MCF 10A (cell line): Measurements from ENCODE around the gene MAP4K2. TPM values are rescaled to one million over a fixed set of nuclear protein-coding genes. Genes with fewer than 3 reads are reported as not detected.

Experiments used
- BruUV-seq: library from RNA; stranded (reverse); fragments of 400-500 nt; replicated peaks from 2 replicates; lab custom pipeline; 2021; lab: Mats Ljungman, UMichigan
- CTCF ChIA-PET: fragments of 300-600 bp; sonication (Branson Sonifier 250); formaldehyde crosslinking; extraction: SDS; loops from one replicate; lab custom pipeline; 2021; ENCODE audit warnings: antibody characterized with exemption, inconsistent platforms; lab: Yijun Ruan, JAX
- POLR2A ChIA-PET: fragments of 300-600, 350-650 bp; sonication (Branson Sonifier 250); formaldehyde crosslinking; extraction: SDS; loops from one replicate; lab custom pipeline; 2020; ENCODE audit warnings: antibody characterized with exemption, inconsistent platforms; lab: Yijun Ruan, JAX
- DNase-seq: peaks from one replicate; pipeline ENCODE4 v3.0.0-alpha.2; 2018; ENCODE audit not compliant: unreplicated experiment
- H3K27ac Mint-ChIP-seq: one replicate; pipeline ENCODE4 v1.8.0; 2022; ENCODE audit warnings: mild to moderate bottlenecking, low read depth, mixed read lengths; ENCODE audit not compliant: unreplicated experiment
- H3K27me3 Mint-ChIP-seq: one replicate; pipeline ENCODE4 v1.8.0; 2022; ENCODE audit warnings: mixed read lengths; ENCODE audit not compliant: insufficient read depth, unreplicated experiment
- H3K36me3 Mint-ChIP-seq: one replicate; pipeline ENCODE4 v1.8.0; 2022; ENCODE audit warnings: mild to moderate bottlenecking, moderate library complexity, mixed read lengths; ENCODE audit not compliant: insufficient read depth, unreplicated experiment
- H3K4me1 Mint-ChIP-seq: one replicate; pipeline ENCODE4 v1.8.0; 2022; ENCODE audit warnings: mixed read lengths; ENCODE audit not compliant: insufficient read depth, unreplicated experiment
- H3K4me3 Mint-ChIP-seq: one replicate; pipeline ENCODE4 v1.8.0; 2022; ENCODE audit warnings: mild to moderate bottlenecking, moderate library complexity, mixed read lengths; ENCODE audit not compliant: unreplicated experiment
- H3K9me3 Mint-ChIP-seq: one replicate; pipeline ENCODE4 v1.8.0; 2022; ENCODE audit warnings: mixed read lengths; ENCODE audit not compliant: unreplicated experiment
- CTCF ChIP-seq: fragments of 200-600 bp; IDR thresholded peaks from one replicate; pipeline ENCODE4 v1.8.0; 2022; ENCODE audit warnings: antibody characterized with exemption, mild to moderate bottlenecking; ENCODE audit not compliant: unreplicated experiment
- intact Hi-C: fragments of 100-400 bp; cut with micrococcal nuclease; formaldehyde crosslinking; loops from 2 replicates; pipeline ENCODE4 v1.14.1; 2022
- total RNA-seq: library from RNA; stranded (reverse); gene quantifications from 2 replicates; pipeline ENCODE4 v1.2.3, GENCODE V29; 2022

The MAP4K2 gene
- total RNA-seq, 1 experiment from 2014 or later: 6.8 TPM

DNA sequence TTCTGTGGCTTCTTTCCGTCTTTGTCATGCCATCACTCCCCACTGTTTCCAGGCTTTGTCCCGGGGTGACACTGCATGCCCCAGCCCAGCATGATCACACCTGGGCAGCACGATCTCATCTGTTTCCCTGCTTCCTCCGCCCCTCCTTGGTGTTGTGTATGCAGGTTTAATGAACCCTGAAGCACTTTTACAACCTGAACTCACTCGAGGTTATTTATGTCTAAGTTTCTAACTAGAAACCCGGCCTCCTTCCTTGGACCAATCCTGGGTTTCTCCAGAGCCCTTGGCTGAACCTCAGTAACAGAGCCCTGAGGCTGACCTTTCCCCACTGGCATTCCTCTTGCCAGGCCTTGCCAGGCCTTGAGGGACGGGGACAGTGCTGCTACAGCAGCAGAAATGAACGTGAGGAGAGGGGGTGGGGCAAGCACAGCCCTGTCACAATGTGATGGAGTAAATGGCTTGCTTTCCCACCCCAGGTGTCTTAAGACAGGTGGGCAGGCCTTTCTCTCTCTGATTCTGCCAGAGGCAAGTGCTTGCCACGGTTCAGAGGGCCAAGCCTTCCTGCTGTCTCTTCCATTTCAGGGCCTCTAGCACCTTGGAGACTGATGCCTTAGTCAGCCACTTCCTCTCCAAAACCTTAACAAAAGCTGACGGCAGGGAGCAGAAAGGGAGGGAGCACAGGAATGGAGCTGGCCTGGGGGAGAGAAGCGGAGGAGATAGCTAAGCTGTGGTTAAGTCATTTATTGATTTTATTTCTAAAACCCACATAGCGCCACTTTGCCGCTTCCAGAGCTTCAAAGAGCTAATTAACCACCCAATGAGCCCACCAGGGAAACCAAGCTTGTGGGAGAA, 40.1 kb downstream of the MAP4K2 start:
- Mint-ChIP-seq H3K27me3 (no peaks in the 10 kb centered on the region), H3K27ac (no peak overlapping the region), H3K4me1 (no peaks in the 10 kb centered on the region), H3K9me3 (no peaks in the 10 kb centered on the region), H3K36me3 (peaks cover 59% of the 10 kb centered on the region), H3K4me3 (no peak overlapping the region)
- ChIA-PET CTCF (interaction anchor here (0.7 kb wide), 3 partner anchors 21 to 327 kb away, joined by 3 read pairs; no protein-coding TSS in a partner anchor), POLR2A (interaction anchor here (0.7 to 6.8 kb wide), 2 partner anchors 12 to 169 kb away, joined by 3 to 86 read pairs; partner anchors contain the start of gene SF1)
- no TSS peak for BruUV-seq
- intact Hi-C loops: no loop called here
- DNase-seq: no peak
- no peak for TF ChIP-seq CTCF

GRCh38 chr11:64762277-64762673, 40.7 kb downstream of the MAP4K2 start:
- Mint-ChIP-seq H3K4me3 (no peak overlapping the region), H3K27me3 (no peaks in the 10 kb centered on the region), H3K4me1 (no peaks in the 10 kb centered on the region), H3K27ac (no peak overlapping the region), H3K36me3 (peaks cover 53% of the 10 kb centered on the region), H3K9me3 (no peaks in the 10 kb centered on the region)
- POLR2A ChIA-PET: interaction anchor here (0.6 to 6.8 kb wide), 2 partner anchors 13 to 252 kb away, joined by 3 to 86 read pairs; partner anchors contain the start of gene SF1
- no TSS peak for BruUV-seq
- CTCF ChIA-PET: interaction anchor here (0.7 kb wide), 1 partner anchor 327 kb away, joined by 3 read pairs; no protein-coding TSS in a partner anchor
- no peak for TF ChIP-seq CTCF
- intact Hi-C loops: no loop called here
- DNase-seq: no peak

GRCh38 chr11:64760759-64761420, 42.1 kb downstream of the MAP4K2 start:
- Mint-ChIP-seq H3K9me3 (no peaks in the 10 kb centered on the region), H3K4me1 (no peaks in the 10 kb centered on the region), H3K4me3 (no peak overlapping the region), H3K27ac (no peak overlapping the region), H3K27me3 (no peaks in the 10 kb centered on the region), H3K36me3 (peaks cover 39% of the 10 kb centered on the region)
- ChIA-PET POLR2A (interaction anchor here (0.9 to 6.8 kb wide), 2 partner anchors 14 to 83 kb away, joined by 4 to 86 read pairs; partner anchors contain the start of gene SF1), CTCF (interaction anchor here (0.7 to 1.8 kb wide), 4 partner anchors 10 to 72 kb away, joined by 3 to 5 read pairs (median 4); no protein-coding TSS in a partner anchor)
- no TSS peak for BruUV-seq
- TF ChIP-seq CTCF: no peak
- intact Hi-C loops: no loop called here
- DNase-seq: no peak
